ENCODE results near the gene TIAM1.
A peak's percentile ranks its signal among the peaks of the same experiment; 100 is the strongest.

Gene TIAM1

DNA sequence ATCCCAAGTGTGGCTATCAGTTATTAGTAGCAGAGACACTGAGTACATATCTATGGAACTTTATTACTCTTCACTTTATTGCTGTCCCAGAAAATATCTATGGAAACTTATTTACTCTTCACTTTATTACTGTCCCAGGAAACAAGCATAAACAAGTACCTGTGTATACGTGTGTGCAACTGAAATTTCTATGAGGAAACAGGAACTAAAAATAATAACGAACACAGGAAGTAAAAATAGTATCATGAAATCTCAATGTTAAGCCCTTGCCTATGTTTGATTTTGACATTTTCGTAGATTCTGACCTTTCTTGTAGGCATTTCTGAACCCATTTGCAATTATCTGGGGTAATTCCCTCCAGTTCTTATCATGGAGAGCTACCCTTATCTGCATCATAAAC, 240.9 kb downstream of the TIAM1 start:
- Histone ChIP-seq H3K9ac (no peak overlapping the region; a peak in 1 of 22 replicates), H3K4me2 (peak overlapping the region; percentile 17 to 77 (median 54)), H3K4me3 (no peak overlapping the region), H3K27me3 (no peaks in the 10 kb centered on the region), H4K20me1 (no peaks in the 10 kb centered on the region), H3K9me3 (replicated peaks in 1 of 11) (peaks cover 7 to 42% (median 37%) of the 10 kb centered on the region in 11 experiments; a peak in 20 of 22 replicates), H3K4me1 (peaks cover 33 to 60% (median 43%) of the 10 kb centered on the region in 10 experiments), H3K27ac (peak overlapping the region in 9 of 11 experiments; percentile 20 to 65 (median 52); a peak in 17 of 22 replicates), H3K36me3 (peaks cover 0 to 23% (median 7%) of the 10 kb centered on the region in 11 experiments; a peak in 7 of 22 replicates)
- no peak for TF ChIP-seq Cebpa-rat (IDR thresholded peaks at IDR 0.05)

DNA sequence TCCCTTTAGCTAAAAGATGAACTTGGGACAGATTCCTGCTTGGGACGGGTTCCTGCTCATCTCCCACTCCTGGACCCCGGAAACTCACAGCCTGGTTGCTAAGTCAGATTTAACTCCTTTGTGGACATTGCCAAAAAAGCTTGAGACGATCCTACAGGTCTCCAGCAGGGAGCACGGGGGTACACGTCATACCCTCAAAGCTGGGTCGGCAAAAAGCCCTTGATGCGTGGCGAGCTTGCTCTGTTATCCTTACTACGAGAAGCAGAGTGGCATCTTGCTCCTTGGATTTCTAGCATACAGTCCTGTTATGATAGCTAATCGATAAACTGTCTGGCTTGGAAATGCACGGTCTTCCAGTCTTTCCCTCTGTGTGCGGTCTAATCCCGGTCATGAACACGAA, 244.9 kb downstream of the TIAM1 start:
- no peaks in the 10 kb centered on the region for H3K27me3 ChIP-seq

DNA sequence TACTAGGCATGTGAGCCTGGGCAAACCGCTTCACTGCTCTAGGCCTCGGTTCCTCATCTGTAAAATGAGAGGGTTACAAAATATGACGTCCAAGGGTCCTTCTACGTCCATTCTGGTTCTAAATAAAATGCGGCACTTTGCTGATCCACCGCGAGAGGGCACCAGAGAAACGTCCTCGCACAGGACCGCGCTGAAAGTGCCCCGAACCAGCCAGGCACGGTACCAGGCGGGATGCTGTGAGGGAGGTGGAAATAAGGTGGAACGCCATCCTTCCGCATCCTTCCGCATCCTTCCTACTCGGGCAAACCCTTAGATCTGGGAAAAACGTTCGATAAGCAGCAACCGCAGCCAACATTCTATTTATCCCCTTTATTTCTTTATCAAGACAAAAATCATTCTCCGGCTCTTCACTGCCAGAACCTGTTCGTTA, 245.5 kb downstream of the TIAM1 start:
- Histone ChIP-seq H3K9ac (no peak overlapping the region; a peak in 1 of 22 replicates), H3K36me3 (no peaks in the 10 kb centered on the region), H3K4me2 (peak overlapping the region in 4 of 11 experiments; percentile 15 to 51 (median 30); a peak in 4 of 22 replicates), H3K27ac (no peak overlapping the region), H3K4me1 (peaks cover 12 to 21% (median 14%) of the 10 kb centered on the region in 10 experiments), H3K27me3 (no peaks in the 10 kb centered on the region), H3K4me3 (no peak overlapping the region), H4K20me1 (no peaks in the 10 kb centered on the region), H3K9me3 (replicated peaks in 1 of 11) (peaks cover 0 to 17% (median 9%) of the 10 kb centered on the region in 11 experiments; a peak in 18 of 22 replicates)
- TF ChIP-seq Cebpa-rat (IDR thresholded peaks at IDR 0.05) = no peak

More for the DNA sequence above, 244.9 kb downstream of the TIAM1 start:
- TF ChIP-seq Cebpa-rat (IDR thresholded peaks at IDR 0.05) = no peak
- peak overlapping the region in 2 of 11 experiments; percentile 27 to 44; a peak in 1 of 22 replicates for H3K4me2 ChIP-seq
- H3K4me1 ChIP-seq = peaks cover 17 to 26% (median 20%) of the 10 kb centered on the region in 10 experiments
- 0 out of 22 replicates have a peak, but pooled peaks cover 0 to under 1% (median 0%) of the 10 kb centered on the region in 11 experiments for H3K36me3 ChIP-seq
- H3K9ac ChIP-seq = no peak overlapping the region
- peaks cover 0 to 17% (median 9%) of the 10 kb centered on the region in 11 experiments; a peak in 19 of 22 replicates for H3K9me3 ChIP-seq (replicated peaks in 1 of 11)
- H4K20me1 ChIP-seq = no peaks in the 10 kb centered on the region
- H3K27ac ChIP-seq = no peak overlapping the region
- no peak overlapping the region for H3K4me3 ChIP-seq

DNA sequence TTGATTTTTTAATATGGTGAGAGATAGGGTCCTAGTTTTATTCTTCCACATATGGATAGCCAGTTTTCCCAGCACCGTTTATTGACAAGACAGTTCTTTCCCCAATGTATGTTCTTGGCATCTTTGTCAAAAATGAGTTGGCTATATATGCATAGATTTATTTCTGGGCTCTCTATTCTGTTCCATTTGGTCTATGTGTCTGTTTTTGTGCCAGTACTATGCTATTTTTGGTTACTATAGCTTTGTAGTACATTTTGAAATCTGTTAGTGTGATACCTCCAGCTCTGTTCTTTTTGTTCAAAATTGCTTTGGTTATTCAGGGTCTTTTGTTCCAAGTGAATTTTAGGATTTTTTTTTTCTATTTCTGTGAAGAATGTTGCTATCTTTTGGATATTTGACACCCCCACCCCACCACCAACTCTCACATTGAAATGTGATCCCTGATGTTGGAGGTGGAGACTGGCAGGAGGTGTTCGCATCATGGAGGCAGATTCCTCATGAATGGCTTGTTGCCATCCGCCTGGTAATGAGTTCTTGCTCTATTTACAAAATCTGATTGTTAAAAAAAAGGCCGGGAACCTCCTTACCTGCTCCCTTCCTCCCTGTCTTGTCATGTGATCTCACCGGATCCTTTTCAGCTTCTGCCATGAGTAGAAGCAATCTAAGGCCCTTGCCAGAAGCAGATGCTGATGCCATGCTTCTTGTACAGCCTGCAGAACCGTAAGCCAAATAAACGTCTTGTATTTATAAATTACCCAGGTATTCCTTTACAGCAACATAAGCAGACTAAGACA, 251.0 kb downstream of the TIAM1 start:
- no peak overlapping the region for H3K9ac ChIP-seq

DNA sequence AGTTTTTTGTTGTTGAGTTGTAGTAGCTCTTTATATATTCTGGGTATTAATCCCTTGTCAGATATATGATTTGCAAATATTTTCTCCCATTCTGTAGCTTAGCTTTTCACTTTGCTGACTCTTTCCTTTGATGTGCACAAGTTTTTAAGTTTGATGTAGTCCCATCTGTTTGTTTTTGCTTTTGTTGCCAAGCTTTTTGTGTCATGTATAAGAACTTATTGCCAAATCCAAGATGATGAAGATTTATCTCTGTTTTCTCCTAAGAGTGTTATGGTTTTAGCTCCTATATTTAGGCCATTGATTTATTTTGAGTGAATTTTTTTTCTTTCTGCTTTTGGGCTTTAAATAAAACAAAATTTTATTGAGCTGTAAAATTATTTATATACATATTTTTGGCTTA, 253.7 kb downstream of the TIAM1 start:
- no peak overlapping the region for H3K4me3 ChIP-seq
- H3K36me3 ChIP-seq = no peaks in the 10 kb centered on the region
- no peak for TF ChIP-seq Cebpa-rat (IDR thresholded peaks at IDR 0.05)
- peaks cover 6 to 39% (median 23%) of the 10 kb centered on the region in 11 experiments; a peak in 21 of 22 replicates for H3K9me3 ChIP-seq (replicated peaks in 1 of 11)
- H3K27me3 ChIP-seq = no peaks in the 10 kb centered on the region
- no peak overlapping the region for H3K27ac ChIP-seq
- no peak overlapping the region for H3K4me2 ChIP-seq
- no peak overlapping the region for H3K9ac ChIP-seq
- no peaks in the 10 kb centered on the region for H4K20me1 ChIP-seq
- H3K4me1 ChIP-seq = peaks cover 0 to 8% (median 3%) of the 10 kb centered on the region in 10 experiments; a peak in 4 of 20 replicates

More for the DNA sequence above, 251.0 kb downstream of the TIAM1 start:
- no peaks in the 10 kb centered on the region for H3K27me3 ChIP-seq
- H3K4me2 ChIP-seq = no peak overlapping the region
- no peak overlapping the region for H3K27ac ChIP-seq
- H3K9me3 ChIP-seq (replicated peaks in 1 of 11) = peaks cover 5 to 36% (median 23%) of the 10 kb centered on the region in 11 experiments; a peak in 21 of 22 replicates
- H3K4me3 ChIP-seq = no peak overlapping the region
- no peaks in the 10 kb centered on the region for H3K36me3 ChIP-seq
- 0 out of 20 replicates have a peak, but pooled peaks cover 0 to under 1% (median 0%) of the 10 kb centered on the region in 10 experiments for H3K4me1 ChIP-seq
- TF ChIP-seq Cebpa-rat (IDR thresholded peaks at IDR 0.05) = no peak
- no peaks in the 10 kb centered on the region for H4K20me1 ChIP-seq

DNA sequence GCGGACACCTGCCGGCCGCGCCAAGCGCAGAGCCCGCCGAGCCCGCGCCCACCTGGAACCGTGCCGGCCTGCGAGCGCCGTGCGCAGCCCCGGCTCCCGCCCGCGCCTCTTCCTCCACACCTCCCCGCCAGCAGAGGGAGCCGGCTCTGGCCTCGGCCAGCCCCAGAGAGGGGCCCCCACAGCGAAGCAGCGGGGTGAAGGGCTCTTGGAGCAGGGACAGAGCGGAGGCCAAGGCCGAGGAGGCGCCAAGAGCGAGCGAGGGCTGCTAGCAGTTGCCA, 255.6 kb downstream of the TIAM1 start:
- no peak for TF ChIP-seq Cebpa-rat (IDR thresholded peaks at IDR 0.05)
- no peak overlapping the region for H3K9ac ChIP-seq

DNA sequence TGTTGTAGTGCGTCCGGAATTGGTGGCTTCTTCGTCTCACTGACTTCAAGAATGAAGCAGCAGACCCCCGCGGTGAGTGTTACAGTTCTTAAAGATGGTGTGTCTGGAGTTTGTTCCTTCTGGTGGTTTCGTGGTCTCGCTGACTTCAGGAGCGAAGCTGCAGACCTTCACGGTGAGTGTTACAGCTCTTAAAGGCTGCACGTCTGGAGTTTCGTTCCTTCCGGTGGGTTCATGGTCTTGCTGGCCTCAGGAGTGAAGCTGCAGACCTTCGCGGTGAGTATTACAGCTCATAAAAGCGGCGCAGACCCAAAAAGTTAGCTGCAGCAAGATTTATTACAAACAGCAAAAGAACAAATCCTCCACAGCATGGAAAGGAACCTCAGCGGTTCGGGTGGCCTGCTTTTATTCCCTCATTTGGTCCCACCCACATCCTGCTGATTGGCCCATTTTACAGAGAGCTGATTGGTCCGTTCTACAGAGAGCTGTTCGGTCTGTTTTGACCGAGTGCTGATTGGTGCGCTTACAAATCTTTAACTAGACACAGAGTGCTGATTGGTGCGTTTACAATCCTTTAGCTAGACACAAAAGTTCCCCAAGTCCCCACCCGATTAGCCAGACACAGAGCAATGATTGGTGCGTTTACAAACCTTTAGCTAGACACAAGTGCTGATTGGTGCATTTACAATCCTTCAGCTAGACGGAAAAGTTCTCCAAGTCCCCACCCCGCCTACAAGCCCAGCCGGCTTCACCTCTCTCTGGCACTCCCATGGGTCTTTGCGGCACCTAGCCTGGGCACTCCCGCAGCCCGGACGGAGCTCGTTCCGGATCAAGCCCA, 256.2 kb downstream of the TIAM1 start:
- Histone ChIP-seq H4K20me1 (no peaks in the 10 kb centered on the region), H3K9me3 (replicated peaks in 1 of 11) (peaks cover 5 to 20% (median 11%) of the 10 kb centered on the region in 11 experiments; a peak in 21 of 22 replicates), H3K27me3 (no peaks in the 10 kb centered on the region), H3K4me2 (no peak overlapping the region), H3K36me3 (no peaks in the 10 kb centered on the region), H3K27ac (no peak overlapping the region), H3K4me3 (no peak overlapping the region), H3K4me1 (peaks cover 0 to 8% (median 3%) of the 10 kb centered on the region in 10 experiments; a peak in 4 of 20 replicates), H3K9ac (no peak overlapping the region)
- TF ChIP-seq Cebpa-rat (IDR thresholded peaks at IDR 0.05) = no peak

More for the DNA sequence above, 255.6 kb downstream of the TIAM1 start:
- no peak overlapping the region for H3K4me2 ChIP-seq
- no peak overlapping the region for H3K4me3 ChIP-seq
- H3K9me3 ChIP-seq (replicated peaks in 1 of 11) = peaks cover 0 to 24% (median 11%) of the 10 kb centered on the region in 11 experiments; a peak in 20 of 22 replicates
- no peaks in the 10 kb centered on the region for H4K20me1 ChIP-seq
- H3K27ac ChIP-seq = no peak overlapping the region
- no peaks in the 10 kb centered on the region for H3K27me3 ChIP-seq
- H3K4me1 ChIP-seq = peaks cover 0 to 8% (median 3%) of the 10 kb centered on the region in 10 experiments; a peak in 4 of 20 replicates
- no peaks in the 10 kb centered on the region for H3K36me3 ChIP-seq

DNA sequence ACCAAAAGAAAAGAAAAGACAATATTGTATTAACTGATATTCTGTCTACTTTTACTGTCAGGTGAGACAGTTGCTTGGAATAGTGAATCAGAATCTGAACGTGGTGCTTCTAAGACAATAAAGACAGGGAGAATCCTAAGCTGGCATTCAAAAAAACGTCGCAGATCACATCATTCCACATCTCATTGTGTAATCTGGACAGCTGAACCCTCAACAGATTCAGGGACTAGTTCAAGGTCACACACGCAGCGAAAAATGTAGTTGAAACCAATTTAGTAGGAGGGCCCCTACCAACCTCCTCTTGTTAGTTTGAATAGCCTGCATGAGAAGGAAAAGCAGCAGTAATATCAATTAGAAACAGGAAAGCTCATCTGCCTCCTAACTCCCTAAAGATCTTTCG, 259.4 kb downstream of the TIAM1 start:
- no peak overlapping the region for H3K27ac ChIP-seq
- TF ChIP-seq Cebpa-rat (IDR thresholded peaks at IDR 0.05) = no peak
- H3K4me1 ChIP-seq = peaks cover 0 to 8% (median 3%) of the 10 kb centered on the region in 10 experiments; a peak in 4 of 20 replicates
- H4K20me1 ChIP-seq = no peaks in the 10 kb centered on the region
- H3K27me3 ChIP-seq = no peaks in the 10 kb centered on the region
- H3K36me3 ChIP-seq = no peaks in the 10 kb centered on the region
- H3K9ac ChIP-seq = no peak overlapping the region
- no peak overlapping the region for H3K4me3 ChIP-seq
- H3K4me2 ChIP-seq = no peak overlapping the region
- H3K9me3 ChIP-seq (replicated peaks in 1 of 11) = peaks cover 5 to 19% (median 11%) of the 10 kb centered on the region in 11 experiments; a peak in 21 of 22 replicates

DNA sequence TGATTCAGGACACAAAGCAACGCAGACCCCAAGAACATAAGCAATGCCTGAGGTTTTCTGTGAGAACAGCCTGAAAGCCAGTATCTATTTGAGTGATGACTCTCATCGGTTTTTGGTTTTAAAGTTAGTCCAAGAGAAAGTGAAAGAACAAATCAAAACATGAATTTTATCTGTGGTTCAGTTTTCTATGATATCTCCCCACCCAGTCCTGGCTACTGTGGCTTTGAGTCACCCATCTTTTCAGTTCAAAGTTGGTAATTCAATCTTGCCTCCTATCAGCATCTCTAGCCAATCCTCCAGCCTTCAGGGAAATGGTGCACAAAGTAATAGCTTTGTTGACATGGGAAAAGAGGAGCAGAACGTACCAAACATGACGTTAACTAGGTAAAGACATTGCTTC, 265.3 kb downstream of the TIAM1 start:
- H3K27me3 ChIP-seq = no peaks in the 10 kb centered on the region
- H3K27ac ChIP-seq = no peak overlapping the region
- H3K9me3 ChIP-seq (replicated peaks in 1 of 11) = peaks cover 0 to 9% (median 0%) of the 10 kb centered on the region in 11 experiments; a peak in 1 of 22 replicates
- no peak overlapping the region for H3K9ac ChIP-seq
- H3K4me3 ChIP-seq = no peak overlapping the region
- H3K4me2 ChIP-seq = no peak overlapping the region
- H3K36me3 ChIP-seq = no peaks in the 10 kb centered on the region
- H3K4me1 ChIP-seq = 0 out of 20 replicates have a peak, but pooled peaks cover 0 to 3% (median 0%) of the 10 kb centered on the region in 10 experiments
- no peak for TF ChIP-seq Cebpa-rat (IDR thresholded peaks at IDR 0.05)
- no peaks in the 10 kb centered on the region for H4K20me1 ChIP-seq

Data from BLaER1 treated with 17β-estradiol and CSF1 and Interleukin-3, amounts not matched to agents 10 nM and 100 nM (cell line).